ENCODE results near the gene SLC22A2. TPM values are rescaled to one million over a fixed set of nuclear protein-coding genes. Genes with fewer than 3 reads are reported as not detected.

The SLC22A2 gene
- total RNA-seq, 1 donor from 2014 or later: not detected

- H3K4me1 Mint-ChIP-seq (ENCODE audit: low read depth): peaks cover 7% of the 10 kb centered on the region
- no peak overlapping the region for H3K27ac Mint-ChIP-seq (ENCODE audit: unreplicated experiment)
- no peak for DNase-seq (ENCODE audit: low spot score)
- H3K9me3 Mint-ChIP-seq (ENCODE audit: low read depth): peaks cover 30% of the 10 kb centered on the region
- no peak overlapping the region for H3K4me3 Mint-ChIP-seq (ENCODE audit: unreplicated experiment)
- H3K27me3 Mint-ChIP-seq (ENCODE audit: low read depth): peaks cover 23% of the 10 kb centered on the region
- TF ChIP-seq CTCF (IDR thresholded peaks at IDR 0.05): no peak
- H3K36me3 Mint-ChIP-seq (ENCODE audit: low read depth): peaks cover 3% of the 10 kb centered on the region
Observed at GRCh38 chr6:160215232-160215631, 43.4 kb downstream of the SLC22A2 start.

- DNase-seq (ENCODE audit: low spot score): no peak
- Mint-ChIP-seq H3K27ac (ENCODE audit: unreplicated experiment) (no peak overlapping the region), H3K4me3 (ENCODE audit: unreplicated experiment) (no peak overlapping the region), H3K27me3 (ENCODE audit: low read depth) (peaks cover 11% of the 10 kb centered on the region), H3K9me3 (ENCODE audit: low read depth) (peaks cover 35% of the 10 kb centered on the region), H3K4me1 (ENCODE audit: low read depth) (peaks cover 16% of the 10 kb centered on the region), H3K36me3 (ENCODE audit: low read depth) (peaks cover 6% of the 10 kb centered on the region)
- TF ChIP-seq CTCF (IDR thresholded peaks at IDR 0.05): no peak
Observed at GRCh38 chr6:160207618-160208017, 51.0 kb downstream of the SLC22A2 start.

GRCh38 chr6:160204710-160205109, 53.9 kb downstream of the SLC22A2 start:
- peaks cover 6% of the 10 kb centered on the region for H3K36me3 Mint-ChIP-seq (ENCODE audit: low read depth)
- DNase-seq (ENCODE audit: low spot score): no peak
- peaks cover 15% of the 10 kb centered on the region for H3K9me3 Mint-ChIP-seq (ENCODE audit: low read depth)
- no peak overlapping the region for H3K27ac Mint-ChIP-seq (ENCODE audit: unreplicated experiment)
- H3K4me1 Mint-ChIP-seq (ENCODE audit: low read depth): peaks cover 39% of the 10 kb centered on the region
- TF ChIP-seq CTCF (IDR thresholded peaks at IDR 0.05): no peak
- H3K27me3 Mint-ChIP-seq (ENCODE audit: low read depth): no peaks in the 10 kb centered on the region
- H3K4me3 Mint-ChIP-seq (ENCODE audit: unreplicated experiment): no peak overlapping the region

GRCh38 chr6:160203953-160204352, 54.7 kb downstream of the SLC22A2 start:
- TF ChIP-seq CTCF (IDR thresholded peaks at IDR 0.05): no peak
- H3K4me3 Mint-ChIP-seq (ENCODE audit: unreplicated experiment): no peak overlapping the region
- peaks cover 41% of the 10 kb centered on the region for H3K4me1 Mint-ChIP-seq (ENCODE audit: low read depth)
- peak overlapping the region; percentile 30 for H3K27ac Mint-ChIP-seq (ENCODE audit: unreplicated experiment)
- no peak for DNase-seq (ENCODE audit: low spot score)
- peaks cover 10% of the 10 kb centered on the region for H3K9me3 Mint-ChIP-seq (ENCODE audit: low read depth)
- no peaks in the 10 kb centered on the region for H3K27me3 Mint-ChIP-seq (ENCODE audit: low read depth)
- peaks cover 4% of the 10 kb centered on the region for H3K36me3 Mint-ChIP-seq (ENCODE audit: low read depth)

GRCh38 chr6:160203522-160203921, 55.1 kb downstream of the SLC22A2 start:
- Mint-ChIP-seq H3K27ac (ENCODE audit: unreplicated experiment) (peak overlapping the region; percentile 84), H3K4me3 (ENCODE audit: unreplicated experiment) (no peak overlapping the region), H3K4me1 (ENCODE audit: low read depth) (peaks cover 45% of the 10 kb centered on the region), H3K9me3 (ENCODE audit: low read depth) (peaks cover 10% of the 10 kb centered on the region), H3K27me3 (ENCODE audit: low read depth) (no peaks in the 10 kb centered on the region), H3K36me3 (ENCODE audit: low read depth) (peaks cover 4% of the 10 kb centered on the region)
- no peak for TF ChIP-seq CTCF (IDR thresholded peaks at IDR 0.05)
- no peak for DNase-seq (ENCODE audit: low spot score)

Measured in chondrocyte (in vitro differentiated cells).